ENCODE results near the gene NTPCR. TPM values are rescaled to one million over a fixed set of nuclear protein-coding genes. Genes with fewer than 3 reads are reported as not detected.
"Not testable (repeated sequence)": the region's sequence is repeated elsewhere in the genome, so short reads cannot be mapped to it uniquely, and the experiment has no call there.

NTPCR gene
- polyA plus RNA-seq, 3 donors, result 62.4 to 78.4 (median 76.7) TPM

- no peak for DNase-seq (ENCODE audit: low read depth in 3 of 3, low spot score in 2 of 3)
Observed at GRCh38 chr1:232925421-232926220, 24.8 kb upstream of the NTPCR start.

GRCh38 chr1:232927166-232927565 is 23.2 kb upstream of the NTPCR start:
- DNase-seq (ENCODE audit: low read depth in 3 of 3, low spot score in 2 of 3), result not testable (repeated sequence)

GRCh38 chr1:232927830-232928505 is 22.4 kb upstream of the NTPCR start:
- peak in 2 of 3 donors; percentile 38 to 56 for DNase-seq (ENCODE audit: low read depth in 3 of 3, low spot score in 2 of 3)

- no peak for DNase-seq (ENCODE audit: low read depth in 3 of 3, low spot score in 2 of 3)
Observed at GRCh38 chr1:232932486-232933425, 17.7 kb upstream of the NTPCR start.

GRCh38 chr1:232936941-232937340 is 13.5 kb upstream of the NTPCR start:
- no peak for DNase-seq (ENCODE audit: low read depth in 3 of 3, low spot score in 2 of 3)

- no peak for DNase-seq (ENCODE audit: low read depth in 3 of 3, low spot score in 2 of 3)
Observed at GRCh38 chr1:232937741-232938375, 12.6 kb upstream of the NTPCR start.

DNA sequence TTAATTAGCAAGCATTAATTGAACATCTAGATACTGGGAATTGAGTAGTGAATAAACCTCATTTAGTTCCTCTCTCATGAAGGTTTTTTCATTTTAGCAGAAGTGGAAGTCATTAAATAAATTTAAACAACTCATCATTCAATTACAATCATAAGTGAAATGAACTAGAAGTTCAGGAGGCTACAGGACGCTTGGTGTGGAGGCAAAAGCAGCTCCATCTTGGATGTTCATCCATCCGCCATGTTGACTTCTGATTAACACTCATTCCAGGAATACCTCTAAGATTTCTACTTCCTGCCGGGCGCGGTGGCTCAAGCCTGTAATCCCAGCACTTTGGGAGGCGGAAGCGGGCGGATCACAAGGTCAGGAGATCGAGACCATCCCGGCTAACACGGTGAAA is 11.5 kb upstream of the NTPCR start:
- DNase-seq (ENCODE audit: low read depth in 3 of 3, low spot score in 2 of 3), result no peak

- DNase-seq (ENCODE audit: low read depth in 3 of 3, low spot score in 2 of 3), result no peak
Observed at GRCh38 chr1:232939748-232940147, 10.7 kb upstream of the NTPCR start.

DNA sequence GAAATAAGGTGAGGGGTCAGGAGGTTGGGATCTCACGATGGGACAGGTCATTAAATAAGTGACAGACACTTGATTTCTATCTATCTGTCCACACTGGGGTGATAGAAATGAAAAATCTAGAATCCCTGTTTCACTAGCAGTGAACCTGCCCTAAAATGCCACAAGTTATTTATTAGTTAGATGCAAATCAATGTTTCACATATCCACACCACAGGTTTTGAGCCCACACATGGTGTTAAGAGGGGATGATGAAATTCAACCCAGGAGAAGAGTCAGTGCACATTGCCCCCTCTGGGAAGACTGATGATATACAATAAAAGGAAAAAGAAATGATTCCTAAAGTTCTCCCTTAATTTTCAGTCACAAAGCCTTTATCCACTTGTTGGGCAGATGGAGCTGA is 10.1 kb upstream of the NTPCR start:
- DNase-seq (ENCODE audit: low read depth in 3 of 3, low spot score in 2 of 3), result no peak

DNA sequence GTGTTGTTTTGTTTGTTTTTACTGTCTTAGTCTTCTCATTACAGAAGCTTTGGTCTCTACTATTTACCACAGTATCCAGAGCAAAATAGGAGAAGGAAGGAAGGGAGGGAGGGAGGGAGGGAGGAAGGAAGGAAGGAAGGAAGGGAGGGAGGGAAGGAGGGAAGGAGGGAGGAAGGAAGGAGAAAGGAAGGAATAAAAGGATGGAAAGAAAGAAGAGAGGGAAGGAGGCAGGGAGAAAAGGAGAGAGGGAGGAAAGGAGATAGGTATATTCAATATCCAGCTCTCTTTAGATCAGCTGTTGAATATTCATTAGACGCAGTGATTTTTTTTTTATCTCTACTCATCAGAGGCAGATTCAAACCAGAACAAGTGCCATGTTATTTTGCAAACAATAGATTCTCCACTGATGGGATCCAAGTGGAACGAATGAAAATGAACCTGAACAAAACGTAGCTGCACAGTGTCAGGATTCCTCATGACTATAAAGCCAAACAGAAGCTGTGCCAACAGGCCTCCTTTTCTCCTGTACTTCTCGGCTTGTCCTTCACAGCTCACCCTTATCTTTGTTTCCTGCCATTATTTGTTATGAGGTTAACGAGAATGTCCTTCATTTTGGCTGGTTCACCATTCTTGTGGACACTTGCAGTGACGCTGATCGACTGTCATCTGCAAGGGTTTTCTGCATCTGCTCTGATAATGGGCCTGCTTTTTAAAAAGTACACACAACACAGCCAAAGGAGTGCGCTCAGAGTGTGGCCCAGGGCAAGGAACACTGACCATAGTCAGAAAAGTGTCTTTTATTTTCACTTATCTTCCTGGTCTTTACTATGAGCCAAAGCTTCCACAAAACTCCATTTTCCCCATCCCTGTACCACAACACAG is 7.8 kb upstream of the NTPCR start:
- DNase-seq (ENCODE audit: low read depth in 3 of 3, low spot score in 2 of 3), result no peak

DNA sequence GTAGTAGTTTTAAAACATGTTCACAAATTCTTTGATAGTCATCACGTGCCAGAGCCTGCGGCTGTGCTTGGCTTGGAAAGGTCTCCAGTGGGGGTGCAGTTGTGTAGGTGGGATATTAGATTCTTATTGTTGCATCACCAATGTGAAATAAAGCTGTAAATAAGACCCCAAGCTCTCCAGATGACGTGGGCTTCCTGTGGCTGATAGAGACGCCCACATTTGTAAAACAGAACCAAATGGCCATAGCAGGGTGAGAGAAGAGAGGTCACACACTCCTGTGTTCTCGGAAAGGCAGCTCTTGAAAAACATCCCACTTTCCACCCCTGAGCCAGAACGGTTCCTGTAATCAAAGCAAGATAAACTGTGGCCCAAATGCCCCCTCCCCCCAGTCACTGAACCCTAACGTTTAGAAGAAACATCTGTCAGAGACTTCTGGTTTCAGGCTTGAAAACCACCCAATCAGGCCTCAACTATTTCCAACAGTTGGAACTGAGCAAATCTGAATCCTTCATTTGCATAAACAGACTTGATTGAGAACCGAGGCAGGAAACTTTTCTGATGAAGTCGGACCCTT is 6.6 kb upstream of the NTPCR start:
- DNase-seq (ENCODE audit: low read depth in 3 of 3, low spot score in 2 of 3), result peak in 1 of 3 donors; percentile 60

GRCh38 chr1:232944347-232944746 is 6.1 kb upstream of the NTPCR start:
- DNase-seq (ENCODE audit: low read depth in 3 of 3, low spot score in 2 of 3), result no peak

DNA sequence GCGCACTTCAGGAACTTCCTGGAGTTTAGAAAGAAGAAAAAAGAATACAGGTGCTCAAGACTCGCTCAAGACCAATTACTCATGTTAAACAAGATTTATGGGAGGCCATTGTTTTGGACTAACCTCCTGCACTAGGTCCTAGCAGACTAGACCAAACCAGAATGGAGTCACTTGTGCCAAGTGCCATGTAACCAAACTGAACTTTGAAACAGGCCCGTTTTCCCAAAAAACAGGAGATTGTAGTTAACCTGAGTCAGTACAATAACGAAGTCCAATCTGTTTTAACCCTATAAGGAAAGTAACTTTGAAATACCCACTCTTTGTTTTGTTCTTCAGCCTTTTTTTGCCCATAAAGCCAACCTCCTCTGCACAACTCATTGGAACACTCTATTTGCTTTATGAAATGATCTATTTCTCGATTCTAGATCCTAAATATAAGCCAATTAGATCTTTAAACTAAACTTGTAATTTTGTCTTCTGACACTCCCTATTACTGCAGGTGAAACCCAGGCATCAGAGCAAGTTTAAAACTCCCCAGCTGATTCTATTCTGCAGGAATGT is 695 bp upstream of the NTPCR start:
- DNase-seq (ENCODE audit: low read depth in 3 of 3, low spot score in 2 of 3), result no peak

GRCh38 chr1:232951180-232951579 is 769 bp downstream of the NTPCR start:
- DNase-seq (ENCODE audit: low read depth in 3 of 3, low spot score in 2 of 3), result no peak

DNA sequence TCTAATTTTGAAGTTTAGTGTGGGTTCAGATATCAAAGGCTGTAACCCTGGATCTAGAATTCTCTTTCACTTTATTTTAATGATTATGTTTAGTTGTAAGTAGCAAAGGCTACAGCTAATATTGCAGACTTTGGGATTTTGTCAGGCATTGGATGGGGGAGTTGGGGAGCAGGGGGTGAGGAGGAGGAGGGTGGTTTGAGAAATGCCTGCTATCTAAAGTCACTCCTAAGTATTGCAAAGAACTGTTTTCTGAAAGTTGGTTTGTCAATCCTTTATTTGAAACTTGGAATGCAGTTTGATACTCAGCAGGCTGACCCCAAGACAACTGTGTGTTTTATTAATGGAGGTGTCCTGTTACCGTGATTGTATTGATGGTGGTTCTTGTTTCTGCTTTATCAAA is 1.2 kb downstream of the NTPCR start:
- DNase-seq (ENCODE audit: low read depth in 3 of 3, low spot score in 2 of 3), result no peak

DNA sequence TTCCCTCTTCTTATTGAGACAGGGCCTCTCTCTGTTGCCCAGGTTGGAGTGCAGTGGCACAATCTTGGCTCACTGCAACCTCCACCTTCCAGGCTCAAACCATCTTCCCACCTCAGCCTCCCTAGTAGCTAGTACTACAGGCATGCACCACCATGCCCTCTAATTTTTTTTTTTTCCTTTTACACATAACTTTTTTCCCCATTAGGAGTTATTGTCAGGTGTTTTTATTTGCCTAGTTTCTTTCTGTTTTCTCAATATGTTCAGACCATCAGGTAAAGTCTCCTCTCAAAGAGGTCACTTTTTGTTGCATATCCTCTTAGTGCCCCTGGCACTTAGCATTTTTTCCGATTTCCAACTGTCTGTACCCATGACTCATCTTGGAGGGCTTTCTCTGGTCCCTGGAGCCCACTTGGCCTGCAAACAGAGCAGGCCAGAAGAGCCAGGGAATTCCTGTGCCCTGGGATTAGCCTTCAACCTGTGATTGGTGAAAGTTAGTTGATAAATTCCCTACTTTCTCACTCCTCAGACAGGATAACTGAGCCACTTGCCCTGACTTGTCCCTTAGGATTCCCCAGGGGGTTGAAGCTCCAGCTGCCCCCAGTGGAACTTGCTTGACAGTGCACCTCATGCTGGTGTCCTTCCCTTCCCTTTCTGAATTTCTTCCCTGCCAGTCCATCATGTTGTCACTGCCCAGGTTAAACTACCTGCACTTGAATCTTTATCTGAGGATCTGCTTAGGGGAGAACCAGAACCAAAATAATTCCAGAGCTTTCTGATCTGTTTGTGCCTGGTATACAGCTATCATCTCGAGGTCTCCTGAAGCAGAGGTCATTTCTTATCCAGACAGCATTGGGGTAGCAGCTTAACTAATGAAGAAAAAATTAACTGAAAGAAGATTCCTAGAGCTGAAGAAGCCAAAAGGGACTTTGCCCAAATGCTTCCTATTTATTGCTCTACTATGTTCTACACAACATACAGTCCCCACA is 2.4 kb downstream of the NTPCR start:
- no peak for DNase-seq (ENCODE audit: low read depth in 3 of 3, low spot score in 2 of 3)

GRCh38 chr1:232954594-232955365 is 4.4 kb downstream of the NTPCR start:
- no peak for DNase-seq (ENCODE audit: low read depth in 3 of 3, low spot score in 2 of 3)
